Measurements from ENCODE around the gene GGT1. TPM values are rescaled to one million over a fixed set of nuclear protein-coding genes. Genes with fewer than 3 reads are reported as not detected.

GGT1 gene
- total and polyA plus RNA-seq, 2 donors (not counting 3 experiments of a cell fraction or from before 2014, with no cell fraction given): 1.8 to 2.0 TPM

- no peak overlapping the region for H3K4me2 ChIP-seq (ENCODE audit: insufficient read depth, low read length)
- peaks cover 8% of the 10 kb centered on the region for H4K20me1 ChIP-seq (replicated peaks; ENCODE audit: control insufficient read depth, extremely low read depth, insufficient read depth, low read length)
- dilution Hi-C loops (cut with MboI; ENCODE audit: extremely low pct_ligation_motif_present, low sequenced_read_pairs): no loop called here
- intact Hi-C loops (cut with micrococcal nuclease): no loop called here
- no peak for TF ChIP-seq FOS (IDR thresholded peaks at IDR 0.05; ENCODE audit: borderline replicate concordance, insufficient read depth, low read length)
- TF ChIP-seq POLR2A (IDR thresholded peaks at IDR 0.05; ENCODE audit: low read depth, low read length): no peak
- no peak for TF ChIP-seq EZH2 (IDR thresholded peaks at IDR 0.05; ENCODE audit: borderline replicate concordance, low read depth, low read length, severe bottlenecking)
- TF ChIP-seq MAX (IDR thresholded peaks at IDR 0.05; ENCODE audit: insufficient read depth, insufficient read length): no peak
- TF ChIP-seq CTCF (IDR thresholded peaks at IDR 0.05; ENCODE audit: extremely low read depth in 1 of 2, insufficient read depth in 1 of 2, low read depth in 1 of 2, low read length in 2 of 2): no peak
- TF ChIP-seq GATA2 (IDR thresholded peaks at IDR 0.05; ENCODE audit: insufficient read depth, insufficient read length, low read depth, low read length): no peak
- TF ChIP-seq JUN (IDR thresholded peaks at IDR 0.05; ENCODE audit: borderline replicate concordance, insufficient read depth, insufficient read length, low read depth): no peak
- no peak for TF ChIP-seq MYC (IDR thresholded peaks at IDR 0.05; ENCODE audit: low read depth, low read length)
- no peak for TF ChIP-seq POLR2AphosphoS5 (IDR thresholded peaks at IDR 0.05; ENCODE audit: insufficient read depth, low read depth, low read length)
- peaks cover 22 to 24% of the 10 kb centered on the region in 2 experiments for H3K36me3 ChIP-seq (ENCODE audit: control insufficient read depth in 2 of 2, extremely low read depth in 1 of 2, insufficient read depth in 2 of 2, low read length in 2 of 2)
- H3K4me3 ChIP-seq (replicated peaks in 1 of 3; ENCODE audit: insufficient read depth in 1 of 3, low read depth in 1 of 3, low read length in 3 of 3): no peak overlapping the region
- no peak overlapping the region for H3K9ac ChIP-seq (replicated peaks; ENCODE audit: extremely low read depth, insufficient read depth, low read length)
- no peak overlapping the region for H2AFZ ChIP-seq (ENCODE audit: low read depth, low read length)
- H3K4me1 ChIP-seq (ENCODE audit: control insufficient read depth, extremely low read depth, insufficient read depth, low read length): no peaks in the 10 kb centered on the region
- no TSS peak for BruUV-seq (replicated peaks)
- H3K9me1 ChIP-seq (replicated peaks; ENCODE audit: control insufficient read depth, extremely low read depth, insufficient read depth, low read length): no peaks in the 10 kb centered on the region
- no peak overlapping the region for H3K27ac ChIP-seq (ENCODE audit: insufficient read depth, low read depth, low read length)
- ChIA-PET POLR2A (interaction anchor here (1.0 kb wide), 1 partner anchor 10 kb away, joined by 5 read pairs; no protein-coding TSS in a partner anchor), CTCF (interaction anchor here (1.5 kb wide), 2 partner anchors 9 to 10 kb away, joined by 4 read pairs; no protein-coding TSS in a partner anchor)
- H3K27me3 ChIP-seq (ENCODE audit: control insufficient read depth in 2 of 2, insufficient read depth in 2 of 2, low read length in 2 of 2): no peaks in the 10 kb centered on the region
- no peaks in the 10 kb centered on the region for H3K9me3 ChIP-seq (replicated peaks; ENCODE audit: control insufficient read depth, insufficient read depth, low read length)
- DNase-seq (ENCODE audit: low read depth, low spot score): no peak
- no peak for FAIRE-seq
- peaks cover 49% of the 10 kb centered on the region for H3K79me2 ChIP-seq (ENCODE audit: control insufficient read depth, insufficient read depth, low read length)
Observed at GRCh38 chr22:24567668-24568067, 35.3 kb upstream of the GGT1 start.
